ENCODE measurements around the gene PARD3B.

The PARD3B gene

GRCh38 chr2:204665771-204666170, 120.5 kb downstream of the PARD3B start:
- H3K9me3 Mint-ChIP-seq = peaks cover 2% of the 10 kb centered on the region

GRCh38 chr2:204667990-204668389, 122.7 kb downstream of the PARD3B start:
- intact Hi-C loops (cut with micrococcal nuclease) = no loop called here
- Mint-ChIP-seq H3K9me3 (peaks cover 9% of the 10 kb centered on the region), H3K4me3 (no peak overlapping the region), H3K36me3 (ENCODE audit: low read depth) (no peaks in the 10 kb centered on the region), H3K4me1 (ENCODE audit: low read depth) (no peaks in the 10 kb centered on the region), H3K27ac (no peak overlapping the region), H3K27me3 (no peaks in the 10 kb centered on the region)

More at GRCh38 chr2:204665771-204666170, 120.5 kb downstream of the PARD3B start:
- Mint-ChIP-seq H3K36me3 (ENCODE audit: low read depth) (no peaks in the 10 kb centered on the region), H3K4me3 (no peak overlapping the region), H3K27me3 (no peaks in the 10 kb centered on the region), H3K27ac (no peak overlapping the region), H3K4me1 (ENCODE audit: low read depth) (no peaks in the 10 kb centered on the region)
- intact Hi-C loops (cut with micrococcal nuclease) = no loop called here

- Mint-ChIP-seq H3K9me3 (peaks cover 9% of the 10 kb centered on the region), H3K36me3 (ENCODE audit: low read depth) (no peaks in the 10 kb centered on the region), H3K27ac (no peak overlapping the region), H3K27me3 (no peaks in the 10 kb centered on the region), H3K4me1 (ENCODE audit: low read depth) (no peaks in the 10 kb centered on the region), H3K4me3 (no peak overlapping the region)
- intact Hi-C loops (cut with micrococcal nuclease) = no loop called here
These were observed 124.1 kb downstream of the PARD3B start for GRCh38 chr2:204669382-204669781.

GRCh38 chr2:204670124-204670523, 124.8 kb downstream of the PARD3B start:
- no peaks in the 10 kb centered on the region for H3K36me3 Mint-ChIP-seq (ENCODE audit: low read depth)
- no peaks in the 10 kb centered on the region for H3K27me3 Mint-ChIP-seq
- no peak overlapping the region for H3K27ac Mint-ChIP-seq
- H3K9me3 Mint-ChIP-seq = peaks cover 9% of the 10 kb centered on the region
- intact Hi-C loops (cut with micrococcal nuclease) = no loop called here
- H3K4me1 Mint-ChIP-seq (ENCODE audit: low read depth) = no peaks in the 10 kb centered on the region
- H3K4me3 Mint-ChIP-seq = no peak overlapping the region

GRCh38 chr2:204670756-204671155, 125.5 kb downstream of the PARD3B start:
- intact Hi-C loops (cut with micrococcal nuclease) = no loop called here
- Mint-ChIP-seq H3K4me3 (no peak overlapping the region), H3K36me3 (ENCODE audit: low read depth) (no peaks in the 10 kb centered on the region), H3K27me3 (no peaks in the 10 kb centered on the region), H3K9me3 (peaks cover 9% of the 10 kb centered on the region), H3K27ac (no peak overlapping the region), H3K4me1 (ENCODE audit: low read depth) (no peaks in the 10 kb centered on the region)

- Mint-ChIP-seq H3K4me1 (ENCODE audit: low read depth) (no peaks in the 10 kb centered on the region), H3K9me3 (peaks cover 9% of the 10 kb centered on the region), H3K27ac (no peak overlapping the region), H3K27me3 (no peaks in the 10 kb centered on the region), H3K36me3 (ENCODE audit: low read depth) (no peaks in the 10 kb centered on the region), H3K4me3 (no peak overlapping the region)
- intact Hi-C loops (cut with micrococcal nuclease) = no loop called here
These were observed 127.5 kb downstream of the PARD3B start for GRCh38 chr2:204672772-204673171.

- Mint-ChIP-seq H3K4me1 (ENCODE audit: low read depth) (no peaks in the 10 kb centered on the region), H3K36me3 (ENCODE audit: low read depth) (no peaks in the 10 kb centered on the region), H3K4me3 (no peak overlapping the region), H3K9me3 (peaks cover 9% of the 10 kb centered on the region), H3K27me3 (no peaks in the 10 kb centered on the region), H3K27ac (no peak overlapping the region)
- intact Hi-C loops (cut with micrococcal nuclease) = no loop called here
These were observed 128.6 kb downstream of the PARD3B start for GRCh38 chr2:204673877-204674276.

- Mint-ChIP-seq H3K4me1 (ENCODE audit: low read depth) (no peaks in the 10 kb centered on the region), H3K27ac (no peak overlapping the region), H3K4me3 (no peak overlapping the region), H3K27me3 (no peaks in the 10 kb centered on the region), H3K36me3 (ENCODE audit: low read depth) (no peaks in the 10 kb centered on the region), H3K9me3 (no peaks in the 10 kb centered on the region)
- intact Hi-C loops (cut with micrococcal nuclease) = no loop called here
These were observed 132.8 kb downstream of the PARD3B start for GRCh38 chr2:204678031-204678430.

GRCh38 chr2:204680576-204680975, 135.3 kb downstream of the PARD3B start:
- Mint-ChIP-seq H3K36me3 (ENCODE audit: low read depth) (no peaks in the 10 kb centered on the region), H3K9me3 (no peaks in the 10 kb centered on the region), H3K27me3 (no peaks in the 10 kb centered on the region), H3K4me3 (no peak overlapping the region), H3K4me1 (ENCODE audit: low read depth) (no peaks in the 10 kb centered on the region), H3K27ac (no peak overlapping the region)
- intact Hi-C loops (cut with micrococcal nuclease) = no loop called here

GRCh38 chr2:204681412-204681811, 136.1 kb downstream of the PARD3B start:
- intact Hi-C loops (cut with micrococcal nuclease) = no loop called here
- Mint-ChIP-seq H3K36me3 (ENCODE audit: low read depth) (no peaks in the 10 kb centered on the region), H3K4me1 (ENCODE audit: low read depth) (no peaks in the 10 kb centered on the region), H3K27ac (no peak overlapping the region), H3K4me3 (no peak overlapping the region), H3K27me3 (no peaks in the 10 kb centered on the region), H3K9me3 (no peaks in the 10 kb centered on the region)

GRCh38 chr2:204683384-204683783, 138.1 kb downstream of the PARD3B start:
- no peaks in the 10 kb centered on the region for H3K27me3 Mint-ChIP-seq
- intact Hi-C loops (cut with micrococcal nuclease) = no loop called here
- no peaks in the 10 kb centered on the region for H3K36me3 Mint-ChIP-seq (ENCODE audit: low read depth)
- H3K9me3 Mint-ChIP-seq = no peaks in the 10 kb centered on the region
- H3K4me3 Mint-ChIP-seq = no peak overlapping the region
- no peak overlapping the region for H3K27ac Mint-ChIP-seq
- H3K4me1 Mint-ChIP-seq (ENCODE audit: low read depth) = no peaks in the 10 kb centered on the region

GRCh38 chr2:204686406-204686805, 141.1 kb downstream of the PARD3B start:
- intact Hi-C loops (cut with micrococcal nuclease) = no loop called here
- no peaks in the 10 kb centered on the region for H3K4me1 Mint-ChIP-seq (ENCODE audit: low read depth)
- no peaks in the 10 kb centered on the region for H3K27me3 Mint-ChIP-seq
- no peaks in the 10 kb centered on the region for H3K36me3 Mint-ChIP-seq (ENCODE audit: low read depth)
- H3K27ac Mint-ChIP-seq = no peak overlapping the region
- H3K4me3 Mint-ChIP-seq = no peak overlapping the region
- no peaks in the 10 kb centered on the region for H3K9me3 Mint-ChIP-seq

- Mint-ChIP-seq H3K36me3 (ENCODE audit: low read depth) (no peaks in the 10 kb centered on the region), H3K27ac (no peak overlapping the region), H3K9me3 (no peaks in the 10 kb centered on the region), H3K4me1 (ENCODE audit: low read depth) (no peaks in the 10 kb centered on the region), H3K27me3 (no peaks in the 10 kb centered on the region), H3K4me3 (no peak overlapping the region)
- intact Hi-C loops (cut with micrococcal nuclease) = no loop called here
These were observed 142.5 kb downstream of the PARD3B start for GRCh38 chr2:204687776-204688175.

- Mint-ChIP-seq H3K9me3 (no peaks in the 10 kb centered on the region), H3K36me3 (ENCODE audit: low read depth) (no peaks in the 10 kb centered on the region), H3K4me3 (no peak overlapping the region), H3K4me1 (ENCODE audit: low read depth) (no peaks in the 10 kb centered on the region), H3K27me3 (no peaks in the 10 kb centered on the region), H3K27ac (no peak overlapping the region)
- intact Hi-C loops (cut with micrococcal nuclease) = loop anchor here (10.0 kb wide), 1 partner anchor 367 kb away; no protein-coding TSS in a partner anchor
These were observed 146.7 kb downstream of the PARD3B start for GRCh38 chr2:204691911-204692510.

GRCh38 chr2:204692790-204693189, 147.5 kb downstream of the PARD3B start:
- Mint-ChIP-seq H3K36me3 (ENCODE audit: low read depth) (no peaks in the 10 kb centered on the region), H3K9me3 (no peaks in the 10 kb centered on the region), H3K27ac (no peak overlapping the region), H3K27me3 (no peaks in the 10 kb centered on the region), H3K4me1 (ENCODE audit: low read depth) (no peaks in the 10 kb centered on the region), H3K4me3 (no peak overlapping the region)
- intact Hi-C loops (cut with micrococcal nuclease) = loop anchor here (10.0 kb wide), 1 partner anchor 368 kb away; no protein-coding TSS in a partner anchor
